HG03139 (cell line): ENCODE measurements around the gene TSPAN31.
A peak's percentile ranks its signal among the peaks of the same experiment; 100 is the strongest.

Experiments used
- ATAC-seq: cut with Tn5 transposase; IDR thresholded peaks from one replicate; pipeline ENCODE4 v1.9.1; 2021; ENCODE audit not compliant: unreplicated experiment

TSPAN31 gene

DNA sequence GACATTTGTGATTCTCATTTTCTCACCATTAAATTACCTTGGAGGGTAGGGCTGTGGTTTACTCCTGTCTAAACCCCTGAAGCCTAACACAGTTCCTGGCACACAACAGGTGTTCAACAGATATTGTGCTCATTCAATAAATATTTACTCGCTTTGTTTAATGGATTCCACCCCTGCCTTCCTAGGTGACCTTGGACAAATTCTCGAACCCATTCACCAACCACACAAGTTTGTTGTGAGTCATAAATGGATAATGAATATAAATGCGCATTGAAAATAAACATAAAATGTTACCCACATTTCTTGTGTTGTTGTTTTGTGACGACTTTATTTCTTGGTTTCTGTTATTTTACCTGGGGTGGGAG, 37.4 kb downstream of the TSPAN31 start:
- no peak for ATAC-seq

DNA sequence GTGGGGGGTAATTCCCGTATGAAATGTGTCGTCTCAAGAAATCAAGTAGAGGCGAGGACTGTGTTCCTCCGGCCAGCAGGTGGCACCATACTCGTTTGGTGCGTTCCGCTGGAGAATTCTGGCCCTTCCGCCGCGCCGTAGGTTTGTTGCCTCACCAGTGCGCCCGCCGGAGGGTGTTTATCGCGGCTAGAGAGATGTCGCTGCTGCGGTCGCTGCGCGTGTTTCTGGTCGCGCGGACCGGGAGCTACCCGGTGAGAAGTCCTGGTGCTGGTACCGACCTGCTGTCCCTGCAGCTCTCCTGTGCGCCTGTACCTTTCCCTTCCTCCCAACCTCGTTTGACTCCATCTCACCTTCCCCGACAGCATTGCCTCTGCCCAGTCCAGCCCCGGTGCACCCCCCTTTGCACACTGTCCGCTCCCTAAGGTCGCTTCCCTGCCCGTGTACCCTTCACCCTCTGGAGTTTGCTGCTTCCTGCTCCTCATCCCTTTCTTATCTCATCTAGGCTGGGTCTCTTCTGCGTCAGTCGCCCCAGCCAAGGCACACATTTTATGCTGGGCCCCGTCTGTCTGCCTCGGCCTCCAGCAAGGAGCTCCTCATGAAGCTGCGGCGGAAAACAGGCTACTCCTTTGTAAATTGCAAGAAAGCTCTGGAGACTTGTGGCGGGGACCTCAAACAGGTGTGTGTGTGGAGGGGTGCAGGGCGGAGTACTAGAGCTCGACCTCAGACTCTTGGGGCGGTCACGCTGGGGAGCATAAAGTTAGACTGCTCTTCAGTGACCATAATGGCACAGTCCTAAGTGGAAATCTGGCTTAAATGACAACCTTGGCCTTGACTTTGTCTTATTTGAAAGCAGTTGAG, 38.0 kb downstream of the TSPAN31 start, which contains the start of gene TSFM:
Gene TSFM (plus strand): TSS at position 180 of the 858 bp plus-strand sequence. CDS start 15 bp downstream, at position 195.
- ATAC-seq, result peak; percentile 88

DNA sequence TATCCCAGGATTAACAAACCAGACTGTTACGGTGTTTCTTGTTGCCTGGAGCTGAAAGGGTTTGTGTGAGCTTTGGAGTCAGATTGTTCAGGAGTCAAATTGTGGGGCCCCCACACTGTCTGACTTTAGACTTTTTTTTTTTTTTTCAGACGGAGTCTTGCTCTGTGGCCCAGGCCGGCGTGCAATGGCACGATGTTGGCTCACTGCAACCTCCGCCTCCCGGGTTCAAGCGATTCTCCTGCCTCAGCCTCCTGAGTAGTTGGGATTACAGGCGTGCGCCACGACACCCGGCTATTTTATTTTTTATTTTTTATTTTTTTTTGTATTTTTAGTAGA, 38.6 kb downstream of the TSPAN31 start:
- ATAC-seq, result no peak

DNA sequence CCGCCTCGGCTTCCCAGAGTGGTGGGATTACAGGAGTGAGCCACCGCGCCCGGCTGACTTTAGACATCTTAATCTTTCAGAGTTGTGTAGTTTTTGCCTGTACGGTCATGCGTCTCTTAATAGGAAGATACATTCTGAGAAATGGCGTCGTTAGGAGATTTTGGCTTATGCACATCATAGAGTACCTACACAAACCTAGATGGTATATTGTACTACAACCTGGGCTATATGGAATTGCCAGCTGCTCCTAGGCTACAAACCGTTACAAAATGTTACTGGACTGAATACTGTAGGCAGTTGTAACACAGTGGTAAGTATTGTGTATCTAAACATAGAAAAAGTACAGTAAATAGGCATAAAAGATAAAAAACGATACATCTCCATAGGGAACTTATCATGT, 39.0 kb downstream of the TSPAN31 start:
- ATAC-seq, result no peak

DNA sequence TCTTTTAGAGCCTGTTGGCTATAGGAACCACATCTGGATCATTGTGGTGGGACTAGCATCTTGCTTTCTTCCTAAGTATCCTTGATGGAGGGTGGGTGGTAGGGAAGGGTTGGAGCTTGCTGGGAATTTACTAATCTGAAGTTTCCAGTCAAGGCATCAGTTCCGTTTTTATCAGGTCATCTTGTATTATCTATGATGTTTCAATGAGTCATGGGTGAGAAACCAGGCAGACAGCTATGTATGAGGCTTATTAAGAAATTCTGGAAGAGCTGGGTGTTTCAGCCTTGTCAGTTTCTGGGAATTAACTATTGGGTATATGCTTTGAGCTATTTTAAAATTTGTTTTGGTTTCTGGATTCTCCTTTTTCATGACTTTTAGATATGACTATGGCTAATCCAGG, 49.1 kb downstream of the TSPAN31 start:
- no peak for ATAC-seq

DNA sequence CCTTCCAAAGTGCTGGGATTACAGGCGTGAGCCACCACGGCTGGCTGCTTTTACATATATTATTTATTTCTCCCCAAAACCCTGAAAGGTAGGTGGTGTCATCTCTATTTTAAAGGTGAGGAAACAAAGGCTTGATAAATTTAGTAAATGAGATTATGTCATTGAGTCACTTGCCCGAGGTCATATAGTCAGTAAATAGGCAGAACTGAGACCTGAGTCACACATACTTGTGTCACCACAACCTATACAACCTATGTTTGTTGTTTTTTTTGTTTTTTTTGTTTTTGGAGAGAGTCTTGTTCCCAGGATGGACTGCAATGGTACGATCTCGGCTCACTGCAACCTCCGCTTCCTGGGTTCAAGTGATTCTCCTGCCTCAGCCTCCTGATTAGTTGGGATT, 50.5 kb downstream of the TSPAN31 start:
- no peak for ATAC-seq

DNA sequence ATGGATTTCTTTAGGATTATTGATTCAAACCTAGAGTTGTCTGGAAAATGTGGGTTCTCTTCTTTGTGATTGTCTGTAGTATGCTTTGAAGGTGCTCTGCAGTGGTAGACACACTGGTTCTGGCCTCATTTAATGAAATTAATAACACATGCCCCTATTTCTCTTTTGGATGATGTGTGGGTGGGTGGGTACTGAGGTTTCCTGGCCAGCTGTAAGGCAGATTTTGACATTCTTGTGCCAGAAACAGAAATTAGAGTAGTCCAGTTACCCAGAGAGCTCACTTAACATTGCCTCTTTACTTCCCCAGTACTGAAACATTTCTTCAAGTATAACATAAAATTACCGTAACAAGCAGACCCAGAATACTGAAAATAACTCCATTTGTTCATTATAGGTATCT, 52.2 kb downstream of the TSPAN31 start:
- no peak for ATAC-seq

DNA sequence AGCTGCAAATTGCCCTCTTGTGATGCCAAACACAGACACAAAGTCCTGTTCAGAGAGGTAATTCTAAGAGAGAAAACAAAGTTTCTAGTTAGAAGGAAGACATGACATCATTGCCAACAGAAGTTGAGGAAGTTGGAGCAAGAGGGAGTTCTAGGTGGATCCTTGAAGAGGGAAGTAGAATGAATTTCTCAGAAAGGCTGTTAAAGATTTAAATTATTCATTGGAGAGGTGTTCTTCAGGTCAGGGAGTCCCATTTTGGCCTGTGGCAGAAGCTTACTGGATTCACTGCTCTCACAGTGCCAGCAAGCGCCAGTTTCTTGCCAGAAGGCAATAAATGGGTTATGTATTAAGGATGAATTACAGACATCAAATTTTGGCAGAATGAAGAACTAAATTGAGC, 53.1 kb downstream of the TSPAN31 start:
- ATAC-seq, result no peak
